ENCODE results near the gene JAKMIP2.

JAKMIP2 gene

GRCh38 chr5:147693233-147693632 is 89.3 kb downstream of the JAKMIP2 start:
- DNase-seq = no peak

- DNase-seq = no peak
Measured at GRCh38 chr5:147691130-147691529, 91.4 kb downstream of the JAKMIP2 start.

- DNase-seq = no peak
Measured at GRCh38 chr5:147690595-147690994, 91.9 kb downstream of the JAKMIP2 start.

GRCh38 chr5:147689426-147689825 is 93.1 kb downstream of the JAKMIP2 start:
- no peak for DNase-seq

GRCh38 chr5:147688656-147689356 is 93.7 kb downstream of the JAKMIP2 start:
- no peak for DNase-seq

GRCh38 chr5:147687118-147687517 is 95.4 kb downstream of the JAKMIP2 start:
- no peak for DNase-seq

GRCh38 chr5:147686421-147686820 is 96.1 kb downstream of the JAKMIP2 start:
- no peak for DNase-seq

GRCh38 chr5:147685993-147686392 is 96.5 kb downstream of the JAKMIP2 start:
- no peak for DNase-seq

GRCh38 chr5:147675168-147675567 is 107.4 kb downstream of the JAKMIP2 start:
- DNase-seq = no peak

- no peak for DNase-seq
Measured at GRCh38 chr5:147674411-147674810, 108.1 kb downstream of the JAKMIP2 start.

GRCh38 chr5:147673791-147674190 is 108.7 kb downstream of the JAKMIP2 start:
- DNase-seq = no peak

GRCh38 chr5:147673266-147673665 is 109.3 kb downstream of the JAKMIP2 start:
- no peak for DNase-seq

- no peak for DNase-seq
Measured at GRCh38 chr5:147671365-147671764, 111.2 kb downstream of the JAKMIP2 start.

GRCh38 chr5:147670815-147671214 is 111.7 kb downstream of the JAKMIP2 start:
- no peak for DNase-seq

- no peak for DNase-seq
Measured at GRCh38 chr5:147669169-147669869, 113.2 kb downstream of the JAKMIP2 start.

GRCh38 chr5:147668385-147668784 is 114.1 kb downstream of the JAKMIP2 start:
- DNase-seq = no peak

GRCh38 chr5:147667363-147667762 is 115.2 kb downstream of the JAKMIP2 start:
- no peak for DNase-seq

- no peak for DNase-seq
Measured at GRCh38 chr5:147666419-147666818, 116.1 kb downstream of the JAKMIP2 start.

- DNase-seq = no peak
Measured at GRCh38 chr5:147661541-147661940, 121.0 kb downstream of the JAKMIP2 start.

GRCh38 chr5:147659166-147659929 is 123.2 kb downstream of the JAKMIP2 start:
- no peak for DNase-seq

- no peak for DNase-seq
Measured at GRCh38 chr5:147658293-147658932, 124.1 kb downstream of the JAKMIP2 start.

- no peak for DNase-seq
Measured at GRCh38 chr5:147648597-147648996, 133.9 kb downstream of the JAKMIP2 start.

- no peak for DNase-seq
Measured at GRCh38 chr5:147645197-147645596, 137.3 kb downstream of the JAKMIP2 start.
